HCT116 (cell line): ENCODE data around the gene MMP24. TPM values are rescaled to one million over a fixed set of nuclear protein-coding genes. Genes with fewer than 3 reads are reported as not detected.

Experiments used
- ATAC-seq: fragments of 200-7000 bp; cut with Tn5 transposase; 2 replicates; pipeline ENCODE4 v1.9.1; 2020; ENCODE audit warnings: mild to moderate bottlenecking, moderate library complexity
- BruUV-seq: library from RNA; stranded (reverse); fragments of 400-500 nt; replicated peaks from 2 replicates; lab custom pipeline; 2021; lab: Mats Ljungman, UMichigan
- CTCF ChIA-PET: fragments of 300-600 bp; sonication (Branson Sonifier 250); formaldehyde crosslinking; loops from one replicate; lab custom pipeline; 2021; ENCODE audit warnings: antibody characterized with exemption; lab: Charles Lee
- POLR2A ChIA-PET: fragments of 300-600, 350-600 bp; sonication (Branson Sonifier 250); formaldehyde crosslinking; loops from one replicate; lab custom pipeline; 2021; ENCODE audit warnings: antibody characterized with exemption; lab: Charles Lee
- RAD21 ChIA-PET, 2 experiments: fragments of 300-600 bp; sonication (Branson Sonifier 250); formaldehyde crosslinking; loops; one replicate each; lab custom pipeline; 2023; ENCODE audit warnings: low total read pairs in 2 of 2; ENCODE audit not compliant: uncharacterized antibody in 2 of 2, unreplicated experiment in 2 of 2, low non-redundant PET in 1 of 2; lab: Charles Lee
- DNase-seq: peaks from one replicate; pipeline ENCODE4 v3.0.0-alpha.2; 2010; ENCODE audit warnings: low read depth, low spot score
- H2AFZ ChIP-seq: fragments of 200-600 bp; shearing (Covaris generic), sonication (generic); 2 replicates; pipeline ENCODE4 v1.6.1; 2017; ENCODE audit warnings: low read depth, mixed run types, mixed read lengths, antibody characterized with exemption, low read length; ENCODE audit not compliant: poor library complexity, severe bottlenecking
- H3K27ac ChIP-seq: 2 replicates; pipeline ENCODE4 v1.5.1; 2012; ENCODE audit warnings: low read depth, low read length
- H3K27me3 ChIP-seq: fragments of 200-600 bp; sonication (generic); 2 replicates; pipeline ENCODE4 v1.6.1; 2016; ENCODE audit warnings: mixed run types, low read length, mixed read lengths; ENCODE audit not compliant: insufficient read depth
- H3K36me3 ChIP-seq, 2 experiments: fragments of 200-500 bp in 1 of 2; fragments of 200-600 bp in 1 of 2; sonication (Bioruptor generic) in 1 of 2; sonication (generic) in 1 of 2; 2 replicates each; pipeline versions ENCODE4 v1.5.1 to v1.6.1; 2014 to 2016; ENCODE audit warnings: low read length in 2 of 2, inconsistent platforms in 1 of 2, mixed read lengths in 1 of 2, mixed run types in 1 of 2; ENCODE audit not compliant: insufficient read depth in 2 of 2, control insufficient read depth in 1 of 2
- H3K4me1 ChIP-seq, 2 experiments: fragments of 200-600 bp in 1 of 2; sonication (generic) in 1 of 2; 2 replicates each; pipeline versions ENCODE4 v1.5.1 to v1.6.1; 2012 to 2017; ENCODE audit warnings: low read length in 2 of 2, inconsistent platforms in 1 of 2, mild to moderate bottlenecking in 1 of 2, mixed read lengths in 1 of 2, mixed run types in 1 of 2, moderate library complexity in 1 of 2; ENCODE audit not compliant: insufficient read depth in 2 of 2, control insufficient read depth in 1 of 2
- H3K4me2 ChIP-seq: fragments of 200-600 bp; sonication (generic); 2 replicates; pipeline ENCODE4 v1.6.1; 2017; ENCODE audit warnings: mixed run types, low read length, mixed read lengths
- H3K4me3 ChIP-seq, 2 experiments: fragments of 200-600 bp in 1 of 2; sonication (generic) in 1 of 2; replicated peaks in 1 of 2; 2 replicates each; pipeline ENCODE4 v1.5.1; 2011 to 2016; ENCODE audit warnings: low read length in 2 of 2, control low read depth in 1 of 2, low read depth in 1 of 2, mild to moderate bottlenecking in 1 of 2, mixed read lengths in 1 of 2, mixed run types in 1 of 2
- H3K79me2 ChIP-seq: fragments of 200-600 bp; sonication (generic); 2 replicates; pipeline ENCODE4 v1.6.1; 2017; ENCODE audit warnings: mild to moderate bottlenecking, mixed run types, low read length, moderate library complexity, mixed read lengths; ENCODE audit not compliant: insufficient read depth
- H3K9ac ChIP-seq: fragments of 200-600 bp; sonication (generic); 2 replicates; pipeline ENCODE4 v1.6.1; 2016; ENCODE audit warnings: low read length, mixed read lengths
- H3K9me2 ChIP-seq: fragments of 200-600 bp; sonication (generic), shearing (Covaris generic); 2 replicates; pipeline ENCODE4 v1.6.1; 2017; ENCODE audit warnings: mixed run types, mild to moderate bottlenecking, moderate library complexity; ENCODE audit not compliant: insufficient read depth
- H3K9me3 ChIP-seq, 2 experiments: fragments of 200-500 bp in 1 of 2; fragments of 200-600 bp in 1 of 2; sonication (Bioruptor generic) in 1 of 2; sonication (generic) in 1 of 2; 2 replicates each; pipeline ENCODE4 v1.6.1; 2014 to 2017; ENCODE audit warnings: low read length in 2 of 2, mixed read lengths in 2 of 2, inconsistent platforms in 1 of 2, low read depth in 1 of 2, mild to moderate bottlenecking in 1 of 2, mixed run types in 1 of 2, moderate library complexity in 1 of 2; ENCODE audit not compliant: control insufficient read depth in 1 of 2, insufficient read depth in 1 of 2
- H4K20me1 ChIP-seq: fragments of 200-600 bp; sonication (generic), shearing (Covaris generic); 2 replicates; pipeline ENCODE4 v1.6.1; 2017; ENCODE audit warnings: mixed run types, mild to moderate bottlenecking, moderate library complexity; ENCODE audit not compliant: insufficient read depth
- CBX3 ChIP-seq: IDR thresholded peaks from 2 replicates; pipeline ENCODE4 v1.6.1; 2012; ENCODE audit warnings: low read depth
- CTCF ChIP-seq, 3 experiments: fragments of 200-600 bp in 1 of 3; sonication (generic) in 1 of 3; IDR thresholded peaks in 2 of 3; conservative IDR thresholded peaks in 1 of 3; 2 replicates each; pipeline ENCODE4 v1.5.1; 2012 to 2017; ENCODE audit warnings: low read depth in 2 of 3, low read length in 2 of 3, antibody characterized with exemption in 1 of 3, borderline replicate concordance in 1 of 3, control low read depth in 1 of 3, mild to moderate bottlenecking in 1 of 3, mixed read lengths in 1 of 3, mixed run types in 1 of 3, moderate library complexity in 1 of 3; ENCODE audit not compliant: insufficient read depth in 1 of 3
- ELF1 ChIP-seq: IDR thresholded peaks from 2 replicates; pipeline ENCODE4 v1.6.1; 2012; ENCODE audit warnings: low read depth, borderline replicate concordance
- EZH2 ChIP-seq: fragments of 200-600 bp; sonication (generic); IDR thresholded peaks from 2 replicates; pipeline ENCODE4 v1.6.1; 2017; ENCODE audit warnings: antibody characterized with exemption, mixed run types
- EZH2phosphoT487 ChIP-seq: fragments of 200-600 bp; IDR thresholded peaks from 2 replicates; pipeline ENCODE4 v1.6.1; 2018; ENCODE audit warnings: antibody characterized with exemption, borderline replicate concordance
- FOSL1 ChIP-seq: IDR thresholded peaks from 2 replicates; pipeline ENCODE4 v1.6.1; 2012; ENCODE audit warnings: low read depth
- JUND ChIP-seq: IDR thresholded peaks from 2 replicates; pipeline ENCODE4 v1.6.1; 2012
- POLR2AphosphoS5 ChIP-seq: IDR thresholded peaks from 2 replicates; pipeline ENCODE4 v1.6.1; 2011; ENCODE audit warnings: mild to moderate bottlenecking, low read depth, low read length, moderate library complexity
- RAD21 ChIP-seq: IDR thresholded peaks from 2 replicates; pipeline ENCODE4 v1.6.1; 2012; ENCODE audit warnings: low read depth, mild to moderate bottlenecking
- SIN3A ChIP-seq: IDR thresholded peaks from 2 replicates; pipeline ENCODE4 v1.6.1; 2012; ENCODE audit warnings: low read depth
- SRF ChIP-seq: IDR thresholded peaks from 2 replicates; pipeline ENCODE4 v1.6.1; 2012; ENCODE audit warnings: low read depth
- TCF7L2 ChIP-seq: IDR thresholded peaks from 2 replicates; pipeline ENCODE4 v1.7.0; 2011; ENCODE audit warnings: borderline replicate concordance, inconsistent platforms; ENCODE audit not compliant: insufficient read depth, insufficient read length; ENCODE audit errors: extremely low read depth
- intact Hi-C: fragments of 100-400 bp; cut with micrococcal nuclease; formaldehyde crosslinking; loops from 2 replicates; pipeline ENCODE4 v1.10.0; 2022
- total RNA-seq: library from RNA; stranded (reverse); gene quantifications from one replicate; pipeline ENCODE4 v1.2.1, GENCODE V29; 2021; ENCODE audit not compliant: unreplicated experiment
- TF ChIP-seq, protein P1 (sequence below): IDR thresholded peaks from 2 replicates; pipeline ENCODE4 v1.6.1; 2012
- TF ChIP-seq, protein P2 (sequence below): IDR thresholded peaks from 2 replicates; pipeline ENCODE4 v1.6.1; 2011; ENCODE audit warnings: mild to moderate bottlenecking, low read length, moderate library complexity; ENCODE audit not compliant: insufficient replicate concordance; ENCODE audit errors: extremely low read depth

The MMP24 gene
- total RNA-seq, 1 experiment from 2014 or later: not detected

GRCh38 chr20:35280523-35280922 lies 54.0 kb downstream of the MMP24 start:
- CTCF ChIA-PET: no interaction called here
- Histone ChIP-seq H3K4me1 (peaks cover 14 to 41% of the 10 kb centered on the region in 2 experiments; a peak in 3 of 4 replicates), H3K9me3 (no peaks in the 10 kb centered on the region), H2AFZ (no peak overlapping the region), H3K27ac (no peak overlapping the region; the same call in 1 of the 2 replicates)
- ATAC-seq: no peak
- no TSS peak for BruUV-seq
- TF ChIP-seq EZH2 (no peak), SIN3A (no peak), JUND (no peak), ELF1 (no peak), FOSL1 (no peak), SRF (no peak)
- TF ChIP-seq, protein P1, sequence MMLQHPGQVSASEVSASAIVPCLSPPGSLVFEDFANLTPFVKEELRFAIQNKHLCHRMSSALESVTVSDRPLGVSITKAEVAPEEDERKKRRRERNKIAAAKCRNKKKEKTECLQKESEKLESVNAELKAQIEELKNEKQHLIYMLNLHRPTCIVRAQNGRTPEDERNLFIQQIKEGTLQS: no peak
- TF ChIP-seq, all 23 proteins: peak for 0
- ChIA-PET RAD21 (no interaction called here), POLR2A (interaction anchor here (1.0 kb wide), 1 partner anchor 37 kb away, joined by 3 read pairs; no protein-coding TSS in a partner anchor)
- Histone ChIP-seq H3K4me2 (no peak overlapping the region), H3K36me3 (peaks cover 21 to 50% of the 10 kb centered on the region in 2 experiments), H3K4me3 (no peak overlapping the region), H3K27me3 (no peaks in the 10 kb centered on the region), H3K9me2 (no peaks in the 10 kb centered on the region), H3K9ac (no peak overlapping the region), H3K79me2 (peaks cover 74% of the 10 kb centered on the region), H4K20me1 (no peaks in the 10 kb centered on the region)
- DNase-seq: no peak
- intact Hi-C loops: no loop called here

- POLR2A ChIA-PET: interaction anchor here (1.0 kb wide), 1 partner anchor 36 kb away, joined by 3 read pairs; no protein-coding TSS in a partner anchor
- ATAC-seq: no peak
- CTCF ChIA-PET: no interaction called here
- TF ChIP-seq SIN3A: no peak
- TF ChIP-seq ELF1: no peak
- no peak for TF ChIP-seq JUND
- TF ChIP-seq CTCF (IDR thresholded peaks at IDR 0.05 in 2 of 3, conservative IDR thresholded peaks at IDR 0.05 in 1 of 3; ENCODE audit: borderline replicate concordance in 1 of 3, insufficient read depth in 1 of 3, low read depth in 2 of 3, low read length in 2 of 3): no peak
- TF ChIP-seq, protein P2, sequence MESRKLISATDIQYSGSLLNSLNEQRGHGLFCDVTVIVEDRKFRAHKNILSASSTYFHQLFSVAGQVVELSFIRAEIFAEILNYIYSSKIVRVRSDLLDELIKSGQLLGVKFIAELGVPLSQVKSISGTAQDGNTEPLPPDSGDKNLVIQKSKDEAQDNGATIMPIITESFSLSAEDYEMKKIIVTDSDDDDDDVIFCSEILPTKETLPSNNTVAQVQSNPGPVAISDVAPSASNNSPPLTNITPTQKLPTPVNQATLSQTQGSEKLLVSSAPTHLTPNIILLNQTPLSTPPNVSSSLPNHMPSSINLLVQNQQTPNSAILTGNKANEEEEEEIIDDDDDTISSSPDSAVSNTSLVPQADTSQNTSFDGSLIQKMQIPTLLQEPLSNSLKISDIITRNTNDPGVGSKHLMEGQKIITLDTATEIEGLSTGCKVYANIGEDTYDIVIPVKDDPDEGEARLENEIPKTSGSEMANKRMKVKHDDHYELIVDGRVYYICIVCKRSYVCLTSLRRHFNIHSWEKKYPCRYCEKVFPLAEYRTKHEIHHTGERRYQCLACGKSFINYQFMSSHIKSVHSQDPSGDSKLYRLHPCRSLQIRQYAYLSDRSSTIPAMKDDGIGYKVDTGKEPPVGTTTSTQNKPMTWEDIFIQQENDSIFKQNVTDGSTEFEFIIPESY: no peak
- TF ChIP-seq TCF7L2: no peak
- TF ChIP-seq CBX3: no peak
- TF ChIP-seq EZH2phosphoT487: no peak
- no peak for TF ChIP-seq POLR2AphosphoS5
- TF ChIP-seq RAD21: no peak
Observed at GRCh38 chr20:35281506-35282101, 55.1 kb downstream of the MMP24 start.

More at GRCh38 chr20:35281506-35282101, 55.1 kb downstream of the MMP24 start:
- H3K4me1 ChIP-seq: peaks cover 13 to 46% of the 10 kb centered on the region in 2 experiments; a peak in 3 of 4 replicates
- H3K9me3 ChIP-seq: no peaks in the 10 kb centered on the region
- BruUV-seq: no TSS peak
- peaks cover 17 to 42% of the 10 kb centered on the region in 2 experiments for H3K36me3 ChIP-seq
- no peak overlapping the region for H3K4me3 ChIP-seq
- no peak for DNase-seq
- H3K4me2 ChIP-seq: no peak overlapping the region
- intact Hi-C loops: no loop called here
- H3K9ac ChIP-seq: no peak overlapping the region
- RAD21 ChIA-PET: no interaction called here
- no peaks in the 10 kb centered on the region for H3K9me2 ChIP-seq
- no peak overlapping the region for H3K27ac ChIP-seq
- H4K20me1 ChIP-seq: no peaks in the 10 kb centered on the region
- H2AFZ ChIP-seq: no peak overlapping the region
- H3K79me2 ChIP-seq: peaks cover 65% of the 10 kb centered on the region
- H3K27me3 ChIP-seq: no peaks in the 10 kb centered on the region
